Upper lobe of left lung (tissue), 4 donors: Measurements from ENCODE around the gene ART3.

ENCODE experiments used
- CTCF ChIP-seq, 6 experiments: fragments of 450-650 bp in 4 of 6; fragments of 200-600 bp in 2 of 6; sonication (generic) in 2 of 6; IDR thresholded peaks; one replicate each; pipeline ENCODE4 v1.5.1; 2016 to 2019; ENCODE audit warnings: antibody characterized with exemption in 6 of 6
- EP300 ChIP-seq, 4 donors: sonication (generic); formaldehyde crosslinking; IDR thresholded peaks; one replicate each; pipeline ENCODE4 v1.5.1; 2017; ENCODE audit warnings: antibody characterized with exemption in 4 of 4, control low read depth in 2 of 4
- POLR2A ChIP-seq, 4 donors: fragments of 450-650 bp; IDR thresholded peaks; one replicate each; pipeline ENCODE4 v1.5.1; 2016 to 2017; ENCODE audit warnings: antibody characterized with exemption in 4 of 4, mild to moderate bottlenecking in 2 of 4
- POLR2AphosphoS5 ChIP-seq, 2 donors: sonication (generic); formaldehyde crosslinking; IDR thresholded peaks; one replicate each; pipeline ENCODE4 v1.5.1; 2017; ENCODE audit warnings: antibody characterized with exemption in 2 of 2

GRCh38 chr4:76058302-76058701 is 16.2 kb upstream of the ART3 start:
- TF ChIP-seq POLR2AphosphoS5 (IDR thresholded peaks at IDR 0.05) (no peak), POLR2A (IDR thresholded peaks at IDR 0.05) (no peak), CTCF (IDR thresholded peaks at IDR 0.05) (no peak), EP300 (IDR thresholded peaks at IDR 0.05) (no peak)
